Measurements from ENCODE around the gene NR1H2. TPM values are rescaled to one million over a fixed set of nuclear protein-coding genes. Genes with fewer than 3 reads are reported as not detected.
"Not testable (repeated sequence)": the region's sequence is repeated elsewhere in the genome, so short reads cannot be mapped to it uniquely, and the experiment has no call there.

The NR1H2 gene
- total RNA-seq, 1 donor from 2014 or later = 101 TPM

DNA sequence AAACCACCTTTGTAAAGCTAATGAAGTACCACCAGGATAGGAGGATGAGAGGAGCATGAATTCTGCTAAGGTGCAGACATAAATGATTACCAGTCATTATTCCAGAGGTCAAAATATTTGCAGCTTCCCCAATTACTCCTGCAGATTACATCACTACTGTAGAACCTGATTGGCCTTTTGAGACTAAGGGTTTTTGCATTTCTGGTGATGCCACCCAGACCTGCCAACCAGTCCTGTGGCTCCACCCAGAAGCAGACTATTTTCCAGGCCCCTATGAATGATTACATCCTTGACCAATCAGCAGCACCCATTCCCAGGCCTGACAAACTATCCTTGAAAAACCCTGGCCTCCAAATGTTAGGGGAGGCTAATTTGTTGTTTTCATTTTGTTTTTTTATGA lies 35.9 kb upstream of the NR1H2 start:
- no peaks in the 10 kb centered on the region for H3K27me3 ChIP-seq
- no peak overlapping the region for H3K27ac ChIP-seq
- intact Hi-C loops (cut with DNase I) = no loop called here
- H3K4me1 ChIP-seq = no peaks in the 10 kb centered on the region
- no peaks in the 10 kb centered on the region for H3K36me3 ChIP-seq
- DNase-seq = no peak
- peaks cover 5% of the 10 kb centered on the region for H3K9me3 ChIP-seq
- TF ChIP-seq CTCF (IDR thresholded peaks at IDR 0.05) = no peak
- no peak for ATAC-seq
- no peak overlapping the region for H3K4me3 ChIP-seq

DNA sequence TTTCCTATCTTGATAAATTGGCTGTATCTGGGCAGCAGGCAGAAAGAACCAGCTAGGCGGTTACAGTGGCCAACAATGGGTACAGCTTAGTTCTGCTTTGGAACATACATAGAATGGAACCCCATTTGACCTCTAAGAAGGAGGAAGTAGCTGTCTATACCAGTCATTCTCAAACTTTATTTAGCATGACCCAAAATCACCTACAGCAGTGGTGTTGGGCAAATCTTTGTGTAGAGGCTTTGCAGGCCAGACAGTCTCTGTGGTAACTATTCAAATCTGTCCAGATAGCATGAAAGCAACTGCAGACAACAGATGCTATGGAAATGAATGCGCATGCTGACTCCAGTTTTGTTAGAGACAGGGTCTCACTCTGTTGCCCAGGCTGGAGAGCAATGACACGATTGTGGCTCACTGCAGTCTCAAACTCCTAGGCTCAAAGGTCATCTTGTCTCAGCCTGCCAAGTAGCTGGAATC lies 35.1 kb upstream of the NR1H2 start:
- intact Hi-C loops (cut with DNase I) = no loop called here
- no peak for DNase-seq

GRCh38 chr19:50344661-50345318 lies 31.5 kb upstream of the NR1H2 start:
- ATAC-seq = peak; percentile 60

More for the DNA sequence above, 35.1 kb upstream of the NR1H2 start:
- no peaks in the 10 kb centered on the region for H3K4me1 ChIP-seq
- H3K27ac ChIP-seq = no peak overlapping the region
- peak; percentile 85 for ATAC-seq
- H3K27me3 ChIP-seq = no peaks in the 10 kb centered on the region
- H3K4me3 ChIP-seq = no peak overlapping the region
- H3K36me3 ChIP-seq = no peaks in the 10 kb centered on the region
- TF ChIP-seq CTCF (IDR thresholded peaks at IDR 0.05) = no peak
- H3K9me3 ChIP-seq = peaks cover 5% of the 10 kb centered on the region

GRCh38 chr19:50347089-50347581 lies 29.1 kb upstream of the NR1H2 start:
- H3K4me1 ChIP-seq; H3K36me3 ChIP-seq; ATAC-seq; H3K4me3 ChIP-seq; H3K27me3 ChIP-seq; H3K9me3 ChIP-seq; intact Hi-C loops (cut with DNase I); H3K27ac ChIP-seq: not testable (repeated sequence)
- DNase-seq = peak; percentile 53

More at GRCh38 chr19:50344661-50345318, 31.5 kb upstream of the NR1H2 start:
- TF ChIP-seq CTCF (IDR thresholded peaks at IDR 0.05) = no peak
- DNase-seq = no peak
- Histone ChIP-seq H3K36me3 (no peaks in the 10 kb centered on the region), H3K9me3 (peaks cover 5% of the 10 kb centered on the region), H3K4me3 (no peak overlapping the region), H3K27me3 (no peaks in the 10 kb centered on the region), H3K4me1 (peaks cover 6% of the 10 kb centered on the region), H3K27ac (no peak overlapping the region)
- intact Hi-C loops (cut with DNase I) = no loop called here

- no peaks in the 10 kb centered on the region for H3K27me3 ChIP-seq
- H3K27ac ChIP-seq = peak overlapping the region; percentile 42
- ATAC-seq = no peak
- H3K9me3 ChIP-seq = peaks cover 5% of the 10 kb centered on the region
- peaks cover 6% of the 10 kb centered on the region for H3K4me1 ChIP-seq
- TF ChIP-seq CTCF (IDR thresholded peaks at IDR 0.05) = no peak
- peak; percentile 29 for DNase-seq
- H3K36me3 ChIP-seq = no peaks in the 10 kb centered on the region
- H3K4me3 ChIP-seq = no peak overlapping the region
- intact Hi-C loops (cut with DNase I) = no loop called here
These were observed 26.8 kb upstream of the NR1H2 start for GRCh38 chr19:50349277-50350057.

GRCh38 chr19:50352242-50352641 lies 24.0 kb upstream of the NR1H2 start:
- Histone ChIP-seq H3K4me1 (peaks cover 6% of the 10 kb centered on the region), H3K9me3 (no peaks in the 10 kb centered on the region), H3K4me3 (no peak overlapping the region), H3K27me3 (no peaks in the 10 kb centered on the region), H3K36me3 (no peaks in the 10 kb centered on the region), H3K27ac (no peak overlapping the region)
- DNase-seq (peak; percentile 7), ATAC-seq (no peak)
- intact Hi-C loops (cut with DNase I) = no loop called here
- no peak for TF ChIP-seq CTCF (IDR thresholded peaks at IDR 0.05)

- ATAC-seq; H3K27ac ChIP-seq; H3K4me1 ChIP-seq; H3K4me3 ChIP-seq; intact Hi-C loops (cut with DNase I); H3K27me3 ChIP-seq; H3K36me3 ChIP-seq; H3K9me3 ChIP-seq: not testable (repeated sequence)
- DNase-seq = peak; percentile 19
These were observed 22.8 kb upstream of the NR1H2 start for GRCh38 chr19:50353487-50353880.

All from upper lobe of right lung (tissue), 1 donor.